HEK293T (cell line): ENCODE results near the gene MRPS18B.

Experiments used
- CTCF ChIA-PET: fragments of 350-600 bp; formaldehyde crosslinking; extraction: SDS; loops from one replicate; lab custom pipeline; 2021; ENCODE audit warnings: antibody characterized with exemption, inconsistent platforms; lab: Yijun Ruan, JAX
- POLR2A ChIA-PET: fragments of 350-600 bp; formaldehyde crosslinking; extraction: SDS; loops from one replicate; lab custom pipeline; 2020; ENCODE audit warnings: antibody characterized with exemption, inconsistent platforms; lab: Yijun Ruan, JAX
- DNase-seq: peaks from one replicate; pipeline ENCODE4 v3.0.0; 2012; ENCODE audit warnings: mixed read lengths; ENCODE audit errors: extremely low spot score
- ARNT ChIP-seq: fragments of 450-650 bp; IDR thresholded peaks from 2 replicates; pipeline ENCODE4 v1.6.1; 2017; ENCODE audit warnings: mild to moderate bottlenecking
- BHLHE40 ChIP-seq: fragments of 450-650 bp; IDR thresholded peaks from 2 replicates; pipeline ENCODE4 v1.6.1; 2016; ENCODE audit warnings: mild to moderate bottlenecking, moderate library complexity, borderline replicate concordance
- CTBP1 ChIP-seq: fragments of 450-650 bp; IDR thresholded peaks from 2 replicates; pipeline ENCODE4 v1.6.1; 2016; ENCODE audit warnings: borderline replicate concordance
- ELF4 ChIP-seq: fragments of 450-650 bp; IDR thresholded peaks from 2 replicates; pipeline ENCODE4 v1.6.1; 2017; ENCODE audit warnings: antibody characterized with exemption
- FOXA1 ChIP-seq: fragments of 450-650 bp; IDR thresholded peaks from 2 replicates; pipeline ENCODE4 v1.6.1; 2016; ENCODE audit warnings: mild to moderate bottlenecking
- FOXK2 ChIP-seq: fragments of 450-650 bp; IDR thresholded peaks from 2 replicates; pipeline ENCODE4 v1.6.1; 2016; ENCODE audit warnings: mild to moderate bottlenecking
- FOXM1 ChIP-seq: fragments of 450-650 bp; IDR thresholded peaks from 2 replicates; pipeline ENCODE4 v1.6.1; 2017; ENCODE audit warnings: mild to moderate bottlenecking, borderline replicate concordance
- HDGF ChIP-seq: fragments of 450-650 bp; IDR thresholded peaks from 2 replicates; pipeline ENCODE4 v1.6.1; 2017; ENCODE audit warnings: antibody characterized with exemption, borderline replicate concordance
- L3MBTL2 ChIP-seq: fragments of 450-650 bp; conservative IDR thresholded peaks from 2 replicates; pipeline ENCODE4 v1.6.1; 2016; ENCODE audit warnings: mild to moderate bottlenecking
- LEF1 ChIP-seq: fragments of 450-650 bp; IDR thresholded peaks from 2 replicates; pipeline ENCODE4 v1.6.1; 2017; ENCODE audit warnings: mild to moderate bottlenecking, borderline replicate concordance
- NFRKB ChIP-seq: fragments of 450-650 bp; IDR thresholded peaks from 2 replicates; pipeline ENCODE4 v1.6.1; 2016; ENCODE audit warnings: mild to moderate bottlenecking, moderate library complexity
- SP1 ChIP-seq: fragments of 450-650 bp; IDR thresholded peaks from 2 replicates; pipeline ENCODE4 v1.6.1; 2017
- SUZ12 ChIP-seq: fragments of 450-650 bp; IDR thresholded peaks from 2 replicates; pipeline ENCODE4 v1.6.1; 2016; ENCODE audit warnings: mild to moderate bottlenecking
- TARDBP ChIP-seq: fragments of 450-650 bp; IDR thresholded peaks from 2 replicates; pipeline ENCODE4 v1.6.1; 2016
- ZNF384 ChIP-seq: fragments of 450-650 bp; IDR thresholded peaks from 2 replicates; pipeline ENCODE4 v1.6.1; 2016
- TF ChIP-seq, protein P1 (sequence below): fragments of 450-650 bp; IDR thresholded peaks from 2 replicates; pipeline ENCODE4 v1.6.1; 2016

Gene MRPS18B

DNA sequence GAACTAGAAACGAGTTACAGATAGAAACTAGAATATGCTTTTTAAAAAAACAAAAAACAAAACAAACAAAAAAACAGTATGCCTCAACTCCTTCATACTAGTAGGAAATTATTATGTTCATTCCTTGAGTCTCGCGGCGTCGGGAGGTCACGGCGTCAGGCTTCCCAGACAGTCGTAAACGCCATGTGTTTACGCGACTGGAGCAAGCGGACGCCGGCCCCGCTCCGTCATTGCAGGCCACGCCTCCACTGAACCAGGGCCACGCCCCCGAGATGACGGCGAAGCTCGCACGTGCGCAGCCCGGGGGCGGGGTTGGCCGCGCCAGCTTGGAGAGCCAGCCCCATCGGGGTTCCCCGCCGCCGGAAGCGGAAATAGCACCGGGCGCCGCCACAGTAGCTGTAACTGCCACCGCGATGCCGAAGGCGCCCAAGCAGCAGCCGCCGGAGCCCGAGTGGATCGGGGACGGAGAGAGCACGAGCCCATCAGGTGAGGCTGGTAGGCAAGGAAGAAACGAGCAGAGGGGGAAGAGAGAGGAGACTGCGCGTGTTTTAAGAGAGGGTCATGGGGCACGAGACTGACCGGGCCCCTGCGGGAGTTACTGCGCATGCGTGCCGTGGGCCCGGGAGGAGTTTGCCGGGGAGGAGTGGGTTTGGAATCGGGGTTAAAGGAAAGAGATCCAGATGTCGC, 46.4 kb upstream of the MRPS18B start, which contains the start of gene ABCF1:
Gene ABCF1, plus strand, starts transcription at position 368 of the 687 bp plus-strand sequence. Its CDS starts 46 bp downstream, at position 414.
- TF ChIP-seq ELF4 (peak; percentile 49; the same call in 1 of the 2 replicates), L3MBTL2 (peak; percentile 97), HDGF (no peak), FOXK2 (no peak), CTBP1 (no peak), SUZ12 (no peak), BHLHE40 (peak; percentile 62; the same call in 1 of the 2 replicates), SP1 (no peak), ZNF384 (no peak), FOXA1 (no peak), LEF1 (no peak), TARDBP (no peak), ARNT (no peak), FOXM1 (no peak)
- TF ChIP-seq, protein P1, sequence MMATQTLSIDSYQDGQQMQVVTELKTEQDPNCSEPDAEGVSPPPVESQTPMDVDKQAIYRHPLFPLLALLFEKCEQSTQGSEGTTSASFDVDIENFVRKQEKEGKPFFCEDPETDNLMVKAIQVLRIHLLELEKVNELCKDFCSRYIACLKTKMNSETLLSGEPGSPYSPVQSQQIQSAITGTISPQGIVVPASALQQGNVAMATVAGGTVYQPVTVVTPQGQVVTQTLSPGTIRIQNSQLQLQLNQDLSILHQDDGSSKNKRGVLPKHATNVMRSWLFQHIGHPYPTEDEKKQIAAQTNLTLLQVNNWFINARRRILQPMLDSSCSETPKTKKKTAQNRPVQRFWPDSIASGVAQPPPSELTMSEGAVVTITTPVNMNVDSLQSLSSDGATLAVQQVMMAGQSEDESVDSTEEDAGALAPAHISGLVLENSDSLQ = no peak
- POLR2A ChIA-PET = interaction anchor here (0.6 to 2.8 kb wide), 16 partner anchors 10 to 1292 kb away, joined by 3 to 32 read pairs (median 3); partner anchors contain the start of genes GNL1, MDC1, MRPS18B and PPP1R10
- CTCF ChIA-PET = interaction anchor here (0.9 to 1.7 kb wide), 3 partner anchors 26 to 39 kb away, joined by 4 to 8 read pairs (median 6); no protein-coding TSS in a partner anchor
- DNase-seq = peak; percentile 99

GRCh38 chr6:30571762-30572082, 45.9 kb upstream of the MRPS18B start:
- POLR2A ChIA-PET = interaction anchor here (0.6 to 2.8 kb wide), 14 partner anchors 10 to 1291 kb away, joined by 3 to 32 read pairs (median 4); partner anchors contain the start of genes GNL1, MDC1, MRPS18B and PPP1R10
- CTCF ChIA-PET = interaction anchor here (0.9 kb wide), 1 partner anchor 30 kb away, joined by 6 read pairs; no protein-coding TSS in a partner anchor
- TF ChIP-seq SUZ12 = no peak
- TF ChIP-seq FOXK2 = no peak
- TF ChIP-seq L3MBTL2 = no peak
- TF ChIP-seq ELF4 = no peak
- no peak for TF ChIP-seq ARNT
- TF ChIP-seq FOXA1 = no peak
- no peak for TF ChIP-seq FOXM1
- TF ChIP-seq SP1 = no peak
- TF ChIP-seq HDGF = no peak
- DNase-seq = no peak

- no peak for DNase-seq
- CTCF ChIA-PET = no interaction called here
- no peak for TF ChIP-seq FOXM1
- no peak for TF ChIP-seq FOXK2
- TF ChIP-seq TARDBP = no peak
- TF ChIP-seq HDGF = no peak
- no peak for TF ChIP-seq LEF1
- TF ChIP-seq ZNF384 = no peak
- TF ChIP-seq FOXA1 = no peak
- TF ChIP-seq L3MBTL2 = no peak
- TF ChIP-seq, protein P1 = no peak
- no peak for TF ChIP-seq BHLHE40
- no peak for TF ChIP-seq NFRKB
- TF ChIP-seq ELF4 = no peak
- no peak for TF ChIP-seq SP1
- TF ChIP-seq ARNT = no peak
- TF ChIP-seq CTBP1 = no peak
- POLR2A ChIA-PET = no interaction called here
These were observed 45.5 kb upstream of the MRPS18B start for GRCh38 chr6:30572148-30572547.

DNA sequence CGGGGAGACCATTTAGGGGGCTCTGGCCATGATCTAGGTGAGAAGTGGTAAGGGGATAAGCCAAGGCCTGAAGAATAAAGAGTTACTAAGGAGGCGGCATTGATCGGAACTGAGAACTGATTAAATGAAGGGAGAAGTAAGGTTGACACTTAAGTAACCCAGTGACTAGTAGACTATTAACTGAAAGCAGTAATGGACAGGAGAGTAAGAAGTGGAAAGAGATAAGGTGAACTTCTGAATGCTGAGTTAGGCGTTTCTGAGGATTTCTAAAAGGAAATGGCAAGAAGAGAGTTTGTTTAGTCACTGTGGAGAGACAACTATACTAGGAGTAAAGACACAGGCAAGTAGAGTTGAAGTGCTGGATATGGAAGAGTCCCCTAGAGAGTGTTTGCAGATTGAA, 44.5 kb upstream of the MRPS18B start:
- ChIA-PET POLR2A (interaction anchor here (1.1 to 1.7 kb wide), 3 partner anchors 25 to 42 kb away, joined by 3 to 5 read pairs (median 4); no protein-coding TSS in a partner anchor), CTCF (no interaction called here)
- no peak for DNase-seq
- TF ChIP-seq FOXM1 (no peak), SUZ12 (no peak), FOXA1 (no peak), FOXK2 (no peak), ZNF384 (no peak), ELF4 (no peak), SP1 (no peak), NFRKB (no peak), BHLHE40 (no peak), CTBP1 (no peak), TARDBP (no peak), HDGF (no peak), L3MBTL2 (no peak), ARNT (no peak), LEF1 (no peak)
- TF ChIP-seq, protein P1 = no peak

DNA sequence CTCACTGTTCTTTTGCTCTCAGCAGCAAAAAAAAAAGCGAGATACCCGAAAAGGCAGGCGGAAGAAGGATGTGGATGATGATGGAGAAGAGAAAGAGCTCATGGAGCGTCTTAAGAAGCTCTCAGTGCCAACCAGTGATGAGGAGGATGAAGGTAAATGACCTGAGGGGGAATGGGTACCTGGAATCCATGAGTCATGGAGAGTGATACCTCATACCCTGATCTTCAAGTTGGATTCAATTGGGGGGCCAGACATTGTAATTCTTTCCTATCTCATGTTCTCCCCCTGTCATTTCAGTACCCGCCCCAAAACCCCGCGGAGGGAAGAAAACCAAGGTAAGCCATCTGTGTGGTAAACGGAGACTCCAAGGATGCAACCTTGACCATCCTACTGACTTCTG, 39.6 kb upstream of the MRPS18B start:
- DNase-seq = no peak
- TF ChIP-seq HDGF = no peak
- no peak for TF ChIP-seq LEF1
- TF ChIP-seq L3MBTL2 = no peak
- no peak for TF ChIP-seq ELF4
- TF ChIP-seq, protein P1 = no peak
- no peak for TF ChIP-seq TARDBP
- TF ChIP-seq FOXK2 = no peak
- ChIA-PET CTCF (interaction anchor here (1.2 kb wide), 1 partner anchor 20 kb away, joined by 5 read pairs; no protein-coding TSS in a partner anchor), POLR2A (interaction anchor here (1.5 kb wide), 1 partner anchor 38 kb away, joined by 3 read pairs; no protein-coding TSS in a partner anchor)
